DND-41 (cell line): Measurements from ENCODE around the gene AXIN1.

ENCODE experiments used
- ATAC-seq: fragments of 200-7000 bp; cut with Tn5 transposase; 3 replicates; pipeline ENCODE4 v1.9.1; 2021; ENCODE audit warnings: low read depth; ENCODE audit not compliant: insufficient read depth
- DNase-seq: peaks from one replicate; pipeline ENCODE4 v3.0.0-alpha.2; 2020
- H2AFZ ChIP-seq: 2 replicates; pipeline ENCODE4 v1.6.0; 2012; ENCODE audit warnings: low read depth, low read length
- H3K27ac ChIP-seq: 2 replicates; pipeline ENCODE4 v1.5.1; 2012; ENCODE audit warnings: low read length, inconsistent platforms
- H3K27me3 ChIP-seq: fragments of 200-600 bp; sonication (generic); 2 replicates; pipeline ENCODE4 v1.6.0; 2012; ENCODE audit warnings: low read length, mild to moderate bottlenecking, inconsistent platforms; ENCODE audit not compliant: insufficient read depth, poor library complexity
- H3K36me3 ChIP-seq: 2 replicates; pipeline ENCODE4 v1.5.1; 2012; ENCODE audit warnings: low read length, inconsistent platforms; ENCODE audit not compliant: insufficient read depth
- H3K4me1 ChIP-seq: 2 replicates; pipeline ENCODE4 v1.5.1; 2012; ENCODE audit warnings: mild to moderate bottlenecking, low read length; ENCODE audit not compliant: insufficient read depth
- H3K4me2 ChIP-seq: 2 replicates; pipeline ENCODE4 v1.6.0; 2012; ENCODE audit warnings: mild to moderate bottlenecking, moderate library complexity, low read length, inconsistent platforms; ENCODE audit not compliant: insufficient read depth
- H3K4me3 ChIP-seq, 2 experiments: fragments of 200-600 bp in 1 of 2; shearing (Covaris generic) in 1 of 2; 2 replicates each; pipeline ENCODE4 v1.5.1; 2012 to 2016; ENCODE audit warnings: inconsistent platforms in 2 of 2, low read length in 2 of 2, mild to moderate bottlenecking in 2 of 2, low read depth in 1 of 2, moderate library complexity in 1 of 2
- H3K79me2 ChIP-seq: 2 replicates; pipeline ENCODE4 v1.6.0; 2012; ENCODE audit warnings: low read length, inconsistent platforms; ENCODE audit not compliant: insufficient read depth
- H3K9ac ChIP-seq: 2 replicates; pipeline ENCODE4 v1.6.0; 2012; ENCODE audit warnings: low read depth, mild to moderate bottlenecking, inconsistent platforms, low read length, moderate library complexity
- H3K9me3 ChIP-seq: 2 replicates; pipeline ENCODE4 v1.5.1; 2012; ENCODE audit warnings: low read length, moderate library complexity, mild to moderate bottlenecking, inconsistent platforms; ENCODE audit not compliant: insufficient read depth, severe bottlenecking
- H4K20me1 ChIP-seq: 2 replicates; pipeline ENCODE4 v1.6.0; 2012; ENCODE audit warnings: low read length; ENCODE audit not compliant: insufficient read depth
- EZH2 ChIP-seq: IDR thresholded peaks from 3 replicates; pipeline ENCODE4 v1.6.1; 2012; ENCODE audit warnings: borderline replicate concordance, low read depth, mild to moderate bottlenecking, moderate library complexity, low read length, inconsistent platforms; ENCODE audit not compliant: severe bottlenecking
- TF ChIP-seq, protein P1 (sequence below): IDR thresholded peaks from 2 replicates; pipeline ENCODE4 v1.5.1; 2012; ENCODE audit warnings: borderline replicate concordance, low read length, moderate library complexity, mild to moderate bottlenecking; ENCODE audit not compliant: poor library complexity, severe bottlenecking; ENCODE audit errors: extremely low read depth

Gene AXIN1

DNA sequence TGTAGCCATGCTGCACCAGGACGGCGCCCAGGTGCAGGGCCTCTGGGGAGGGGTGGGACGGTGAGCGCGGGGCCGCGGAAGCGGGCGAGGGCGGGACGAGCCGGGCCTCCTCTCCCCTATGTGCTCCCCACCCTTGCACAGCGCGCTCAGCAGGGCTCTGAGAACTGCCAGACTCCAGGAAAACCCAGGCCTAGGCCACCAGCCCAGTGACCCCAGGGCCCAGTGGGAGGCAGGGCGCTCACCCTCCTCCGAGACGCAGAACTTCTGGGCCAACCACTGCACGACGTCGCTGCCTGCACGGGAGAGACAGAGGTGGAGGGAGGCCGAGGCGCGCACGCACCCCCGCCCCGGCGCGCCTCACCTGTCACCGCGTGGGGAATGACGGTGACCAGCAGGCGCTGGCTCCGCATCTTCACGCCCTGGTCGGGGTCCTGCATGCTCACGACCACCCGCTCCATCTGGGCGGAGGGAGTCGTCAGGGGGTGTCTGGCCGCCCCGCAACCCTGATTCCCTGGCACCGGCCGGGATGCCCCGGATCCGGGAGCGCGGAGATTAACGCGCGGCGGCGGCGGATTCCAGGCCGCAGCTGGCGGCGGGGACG is 77.4 kb downstream of the AXIN1 start:
- DNase-seq (no peak), ATAC-seq (no peak)
- H3K4me2 ChIP-seq, result no peak overlapping the region
- H3K27me3 ChIP-seq, result no peaks in the 10 kb centered on the region
- H3K36me3 ChIP-seq, result no peaks in the 10 kb centered on the region
- H3K4me1 ChIP-seq, result peaks cover 3% of the 10 kb centered on the region; the same call in 1 of the 2 replicates
- no peak overlapping the region for H3K9ac ChIP-seq
- no peak overlapping the region for H3K4me3 ChIP-seq
- no peaks in the 10 kb centered on the region for H3K79me2 ChIP-seq
- peaks cover 4% of the 10 kb centered on the region; the same call in 1 of the 2 replicates for H4K20me1 ChIP-seq
- H3K9me3 ChIP-seq, result no peaks in the 10 kb centered on the region
- no peak overlapping the region for H2AFZ ChIP-seq
- no peak overlapping the region for H3K27ac ChIP-seq
- no peak for TF ChIP-seq EZH2

GRCh38 chr16:273547-274421 is 78.7 kb downstream of the AXIN1 start:
- H4K20me1 ChIP-seq, result peaks cover 4% of the 10 kb centered on the region; the same call in 1 of the 2 replicates
- no peak for ATAC-seq
- no peak for TF ChIP-seq EZH2
- TF ChIP-seq, protein P1, sequence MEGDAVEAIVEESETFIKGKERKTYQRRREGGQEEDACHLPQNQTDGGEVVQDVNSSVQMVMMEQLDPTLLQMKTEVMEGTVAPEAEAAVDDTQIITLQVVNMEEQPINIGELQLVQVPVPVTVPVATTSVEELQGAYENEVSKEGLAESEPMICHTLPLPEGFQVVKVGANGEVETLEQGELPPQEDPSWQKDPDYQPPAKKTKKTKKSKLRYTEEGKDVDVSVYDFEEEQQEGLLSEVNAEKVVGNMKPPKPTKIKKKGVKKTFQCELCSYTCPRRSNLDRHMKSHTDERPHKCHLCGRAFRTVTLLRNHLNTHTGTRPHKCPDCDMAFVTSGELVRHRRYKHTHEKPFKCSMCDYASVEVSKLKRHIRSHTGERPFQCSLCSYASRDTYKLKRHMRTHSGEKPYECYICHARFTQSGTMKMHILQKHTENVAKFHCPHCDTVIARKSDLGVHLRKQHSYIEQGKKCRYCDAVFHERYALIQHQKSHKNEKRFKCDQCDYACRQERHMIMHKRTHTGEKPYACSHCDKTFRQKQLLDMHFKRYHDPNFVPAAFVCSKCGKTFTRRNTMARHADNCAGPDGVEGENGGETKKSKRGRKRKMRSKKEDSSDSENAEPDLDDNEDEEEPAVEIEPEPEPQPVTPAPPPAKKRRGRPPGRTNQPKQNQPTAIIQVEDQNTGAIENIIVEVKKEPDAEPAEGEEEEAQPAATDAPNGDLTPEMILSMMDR, result no peak
- no peak for DNase-seq
- no peaks in the 10 kb centered on the region; the same call in 1 of the 2 replicates for H3K4me1 ChIP-seq
- H3K79me2 ChIP-seq, result no peaks in the 10 kb centered on the region
- H2AFZ ChIP-seq, result no peak overlapping the region
- no peaks in the 10 kb centered on the region for H3K36me3 ChIP-seq
- H3K4me3 ChIP-seq, result no peak overlapping the region
- H3K9ac ChIP-seq, result no peak overlapping the region
- H3K4me2 ChIP-seq, result no peak overlapping the region
- H3K9me3 ChIP-seq, result no peaks in the 10 kb centered on the region
- no peaks in the 10 kb centered on the region for H3K27me3 ChIP-seq
- H3K27ac ChIP-seq, result no peak overlapping the region

DNA sequence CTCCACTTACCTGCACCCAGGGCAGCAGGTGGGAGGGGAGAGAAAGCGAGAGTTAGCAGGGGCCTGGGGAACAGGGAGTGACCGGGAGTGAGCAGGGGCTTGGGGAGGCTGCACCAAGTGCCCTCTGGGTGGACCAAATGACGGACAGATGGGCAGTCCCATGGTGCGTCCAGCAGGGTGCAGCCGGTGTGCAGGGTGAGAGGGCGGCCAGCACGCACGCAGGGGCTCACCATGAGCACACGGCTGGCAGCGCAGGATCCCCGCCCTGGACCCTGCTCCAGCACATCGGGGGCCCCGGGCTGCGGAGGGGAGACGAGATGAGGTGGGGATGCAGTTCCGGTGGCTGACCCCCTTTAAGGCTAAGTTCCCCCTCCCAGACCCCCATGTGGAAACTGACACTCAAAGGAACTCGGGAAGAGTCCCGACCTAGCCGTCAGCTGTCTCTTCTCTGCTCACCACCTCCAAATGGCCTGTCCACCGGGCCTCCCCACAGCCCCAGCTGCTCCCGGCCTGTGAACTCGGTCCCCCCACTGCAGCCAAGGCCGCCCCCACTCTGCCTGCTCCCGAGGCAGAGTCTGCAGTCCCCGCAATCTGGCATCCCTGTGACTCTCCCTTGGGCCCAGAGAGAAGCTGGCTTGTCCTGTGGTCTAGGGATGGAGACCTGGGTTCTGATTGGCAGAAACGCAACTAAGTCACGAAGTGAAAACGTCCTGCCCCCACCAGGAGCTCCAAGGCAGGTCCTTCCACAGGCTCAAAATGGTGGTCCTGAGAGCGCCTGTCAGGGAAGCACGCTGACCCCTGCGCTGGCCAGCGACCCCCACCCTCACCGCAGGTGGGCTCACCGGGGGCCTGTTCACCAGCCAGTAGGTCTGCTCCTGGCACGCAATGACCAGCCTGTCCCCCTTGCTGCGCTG is 79.6 kb downstream of the AXIN1 start:
- H3K9ac ChIP-seq, result no peak overlapping the region
- H3K4me3 ChIP-seq, result no peak overlapping the region
- no peaks in the 10 kb centered on the region for H3K79me2 ChIP-seq
- no peaks in the 10 kb centered on the region for H3K9me3 ChIP-seq
- ATAC-seq, result no peak
- H4K20me1 ChIP-seq, result peaks cover 4% of the 10 kb centered on the region; the same call in 1 of the 2 replicates
- no peak overlapping the region for H2AFZ ChIP-seq
- no peak for DNase-seq
- no peaks in the 10 kb centered on the region for H3K4me1 ChIP-seq
- H3K27me3 ChIP-seq, result no peaks in the 10 kb centered on the region
- H3K27ac ChIP-seq, result no peak overlapping the region
- H3K4me2 ChIP-seq, result no peak overlapping the region
- no peak for TF ChIP-seq EZH2
- TF ChIP-seq, protein P1, result no peak
- H3K36me3 ChIP-seq, result no peaks in the 10 kb centered on the region
